Activated naive CD4-positive, alpha-beta T cell treated with Interleukin-2 at 50 U/mL for 16 hours (primary cell): ENCODE results near the gene ROR2.

ENCODE experiments used
- DNase-seq: peaks from one replicate; pipeline ENCODE4 v3.0.0-alpha.2; 2020

The ROR2 gene

GRCh38 chr9:91732187-91733005 lies 217.6 kb downstream of the ROR2 start:
- DNase-seq, result no peak

DNA sequence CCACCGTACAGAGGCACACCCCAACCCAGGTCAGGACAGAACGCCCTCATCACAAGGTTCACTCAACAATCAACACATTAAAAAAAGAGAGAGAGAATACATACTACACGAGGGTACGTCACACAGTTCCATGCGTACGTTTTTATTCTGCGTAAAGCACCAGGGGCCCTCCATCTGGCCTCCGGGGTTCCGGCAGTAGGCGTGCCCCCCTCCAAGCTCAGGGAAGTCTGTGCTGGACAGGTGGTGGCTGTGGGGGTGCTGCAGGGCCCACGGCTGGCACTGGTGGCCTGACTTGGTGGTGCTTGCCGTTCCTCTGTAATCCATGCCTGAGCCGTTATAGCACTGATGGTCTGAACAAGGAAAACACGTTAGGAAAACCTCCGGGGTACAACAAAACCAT lies 219.2 kb downstream of the ROR2 start:
- no peak for DNase-seq

- DNase-seq, result no peak
Measured at GRCh38 chr9:91729558-91729842, 220.5 kb downstream of the ROR2 start.

DNA sequence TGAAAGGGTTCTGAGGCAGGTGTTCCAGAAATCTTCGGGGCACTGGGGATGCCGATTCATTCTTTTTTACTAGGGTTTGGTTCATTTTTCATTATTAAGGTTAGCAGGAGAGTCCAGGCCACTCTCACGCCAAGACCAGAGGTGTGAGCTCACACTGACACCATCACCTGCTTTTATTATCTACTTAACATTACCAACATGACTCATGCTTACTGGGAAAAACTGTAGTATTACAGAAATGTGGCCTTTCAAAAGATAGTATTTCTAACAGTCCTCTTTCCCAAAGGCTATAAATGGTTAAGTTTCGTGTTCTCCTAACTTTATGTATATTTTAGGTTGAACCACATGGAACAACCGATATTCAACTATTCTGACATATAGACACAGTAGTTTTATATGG lies 222.1 kb downstream of the ROR2 start:
- no peak for DNase-seq

DNA sequence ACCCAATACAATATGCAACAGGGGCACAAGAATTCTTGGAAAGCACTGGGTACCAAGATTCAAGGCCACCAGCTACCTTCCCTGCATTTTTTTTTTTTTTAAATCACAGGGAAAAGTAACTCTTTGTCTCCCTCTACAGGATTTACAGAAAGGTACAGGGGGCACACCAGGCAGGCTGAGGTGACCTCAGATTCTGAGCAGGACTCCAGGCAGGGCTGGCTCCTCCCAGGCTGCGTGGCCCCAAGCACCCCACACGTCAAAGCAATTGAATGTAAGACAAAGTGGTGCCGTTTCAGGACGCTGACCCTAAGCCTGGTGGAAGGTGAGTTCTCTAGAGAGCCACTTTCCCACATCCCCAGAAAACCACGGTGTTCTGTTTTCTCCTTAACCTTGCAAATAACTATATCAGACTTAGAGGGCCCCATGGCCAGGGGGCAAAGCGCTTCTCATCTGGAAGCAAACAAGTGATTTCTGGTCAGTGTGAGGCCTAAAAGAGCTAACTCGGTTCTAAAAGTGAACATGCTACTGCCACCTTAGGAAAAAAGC lies 222.6 kb downstream of the ROR2 start:
- peak; percentile 16 for DNase-seq

- DNase-seq, result no peak
Measured at GRCh38 chr9:91726406-91727100, 223.5 kb downstream of the ROR2 start.

GRCh38 chr9:91725651-91726050 lies 224.4 kb downstream of the ROR2 start:
- no peak for DNase-seq

- DNase-seq, result no peak
Measured at GRCh38 chr9:91724609-91725505, 225.2 kb downstream of the ROR2 start.

- no peak for DNase-seq
Measured at GRCh38 chr9:91724068-91724440, 226.0 kb downstream of the ROR2 start.

- no peak for DNase-seq
Measured at GRCh38 chr9:91723420-91724067, 226.5 kb downstream of the ROR2 start.

DNA sequence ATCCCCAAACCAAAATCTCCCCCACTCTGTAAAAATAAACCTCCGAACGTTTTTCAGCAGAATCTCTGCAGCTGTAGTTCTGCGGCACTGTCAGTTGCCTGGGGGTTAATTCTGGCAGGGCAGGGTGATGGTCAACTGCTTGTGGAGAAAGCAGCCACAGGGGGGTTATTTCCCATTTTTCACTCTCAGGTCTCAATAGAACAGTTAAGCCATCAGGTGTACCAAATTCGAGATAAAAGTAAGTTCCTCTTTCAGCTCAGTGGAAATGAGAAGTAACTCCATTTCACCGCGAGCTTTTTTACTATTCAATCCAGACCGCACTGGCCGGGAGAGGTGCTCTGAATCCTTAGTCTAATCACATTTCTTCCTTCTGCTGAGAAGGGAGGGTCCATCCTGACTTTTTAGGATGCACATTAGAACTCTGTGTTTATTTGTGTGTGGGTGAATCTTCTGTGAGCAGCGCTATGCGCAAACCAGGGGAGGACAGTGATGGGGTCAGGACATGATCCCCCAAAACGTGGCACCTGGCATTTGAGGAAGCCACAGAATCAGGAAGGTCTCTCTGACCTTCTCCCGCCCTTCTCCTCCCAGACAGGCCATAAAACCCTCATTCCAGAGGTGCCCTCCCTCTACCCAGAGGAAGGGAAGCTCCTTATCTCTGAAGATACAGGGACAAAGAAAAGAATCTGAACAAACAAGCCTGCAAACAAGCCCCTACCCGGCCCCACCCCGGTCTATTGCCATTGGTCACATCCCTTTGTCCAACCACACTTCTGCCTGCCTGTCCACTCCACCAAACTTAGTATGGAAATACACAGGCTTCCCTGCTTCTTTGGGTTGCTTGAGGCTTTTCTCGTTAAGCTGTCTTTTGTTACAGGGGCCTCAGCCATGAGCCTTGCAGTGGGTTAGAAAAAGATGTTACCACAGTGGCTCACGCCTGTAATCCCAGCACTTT lies 229.0 kb downstream of the ROR2 start:
- no peak for DNase-seq

DNA sequence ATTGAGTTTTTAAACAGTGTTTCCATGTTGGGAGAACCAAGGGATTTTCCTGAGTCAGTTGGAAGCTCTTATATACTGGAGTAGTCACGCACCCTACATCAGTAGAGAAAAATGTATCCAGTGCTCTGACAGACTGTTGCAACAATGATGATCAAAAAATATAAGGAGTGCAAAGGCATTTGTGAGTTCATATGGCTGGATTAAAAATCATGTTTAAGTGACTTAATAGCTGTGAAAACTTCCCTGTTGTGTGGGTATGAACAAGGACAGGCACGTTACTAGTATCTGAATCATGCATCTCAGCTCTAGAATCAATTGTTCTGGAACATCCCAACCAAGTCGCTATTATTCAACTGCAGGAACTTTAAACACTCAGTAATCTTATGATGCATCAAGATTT lies 229.7 kb downstream of the ROR2 start:
- no peak for DNase-seq

- no peak for DNase-seq
Measured at GRCh38 chr9:91718071-91718470, 232.0 kb downstream of the ROR2 start.

DNA sequence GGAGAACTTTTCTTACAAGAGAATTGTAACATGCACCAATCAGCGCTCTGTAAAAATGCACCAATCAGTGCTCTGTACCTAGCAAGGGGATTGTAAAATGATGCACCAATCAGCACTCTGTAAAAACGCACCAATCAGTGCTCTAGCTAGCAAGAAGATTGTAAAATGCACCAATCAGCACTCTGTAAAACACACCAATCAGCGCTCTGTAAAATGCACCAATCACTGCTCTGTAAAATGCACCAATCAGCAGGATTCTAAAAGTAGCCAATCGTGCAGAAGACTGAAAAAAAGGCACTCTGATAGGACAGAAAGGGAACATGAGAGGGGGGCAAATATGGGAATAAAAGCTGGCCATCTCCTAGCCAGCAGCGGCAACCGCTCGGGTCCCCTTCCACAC lies 233.2 kb downstream of the ROR2 start:
- no peak for DNase-seq

GRCh38 chr9:91716239-91716638 lies 233.8 kb downstream of the ROR2 start:
- no peak for DNase-seq

GRCh38 chr9:91714874-91715615 lies 235.0 kb downstream of the ROR2 start:
- DNase-seq, result no peak

DNA sequence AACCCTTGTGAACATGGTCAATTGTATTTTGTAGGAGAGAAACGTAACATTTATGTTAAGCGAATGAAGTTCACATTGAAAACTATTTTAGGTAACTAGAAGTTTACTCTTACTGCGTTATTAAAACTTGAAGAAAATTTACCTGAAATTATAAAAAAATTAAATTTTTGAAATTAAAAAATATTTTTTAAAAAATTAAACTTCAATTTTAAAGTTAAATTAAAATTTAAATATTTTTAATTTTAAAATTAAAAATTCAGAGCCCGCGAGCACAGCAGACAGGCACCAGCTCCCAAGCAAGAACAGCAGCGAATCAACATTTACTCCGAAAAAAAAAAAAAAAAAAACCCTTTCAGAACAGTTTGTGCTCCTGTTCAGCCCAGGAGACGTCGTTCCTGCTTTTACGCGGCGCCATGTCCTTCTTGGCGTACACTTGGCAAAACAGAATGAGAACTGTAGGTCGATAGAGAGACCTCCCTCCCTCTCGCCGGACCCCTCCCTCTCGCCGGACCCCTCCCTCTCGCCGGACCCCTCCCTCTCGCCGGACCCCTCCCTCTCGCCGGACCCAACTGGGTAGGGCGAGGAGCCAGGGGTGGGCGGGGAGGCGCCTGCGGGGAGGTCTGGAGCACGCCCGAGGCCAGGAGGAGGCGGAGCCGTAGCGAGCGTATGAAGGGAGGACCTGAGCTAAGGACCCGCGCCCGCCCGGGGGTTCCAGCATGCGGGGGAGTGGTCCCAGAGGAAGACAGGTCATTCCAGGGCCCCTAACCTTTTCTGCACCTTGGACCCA lies 235.8 kb downstream of the ROR2 start:
- DNase-seq, result no peak

DNA sequence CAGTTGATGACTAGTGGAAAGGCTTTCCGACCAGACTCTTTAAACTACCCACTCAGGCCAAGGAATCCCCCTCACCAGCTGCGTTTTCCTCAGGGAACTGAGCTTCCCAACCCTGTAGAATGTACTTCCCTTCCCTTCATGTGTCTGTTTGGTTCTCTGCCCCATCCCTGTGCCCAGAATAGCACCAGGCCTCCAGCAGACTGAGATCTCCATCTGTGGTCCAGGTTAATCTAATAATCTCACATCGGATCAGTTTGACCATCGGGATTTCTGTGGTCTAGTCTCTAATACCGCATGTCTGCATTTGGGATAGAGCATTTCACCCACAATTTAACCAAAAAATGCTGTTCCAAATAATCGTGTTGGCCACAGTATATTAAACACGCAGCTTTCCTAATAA lies 237.2 kb downstream of the ROR2 start:
- DNase-seq, result no peak

GRCh38 chr9:91711755-91712601 lies 238.1 kb downstream of the ROR2 start:
- DNase-seq, result peak; percentile 66
